Breast epithelium (tissue), 3 donors: ENCODE data around the gene C12orf56.
"Not testable (repeated sequence)": the region's sequence is repeated elsewhere in the genome, so short reads cannot be mapped to it uniquely, and the experiment has no call there.

Experiments
- POLR2AphosphoS5 ChIP-seq, 3 donors: sonication (generic); formaldehyde crosslinking; IDR thresholded peaks; one replicate each; pipeline ENCODE4 v1.6.1; 2017; ENCODE audit warnings: antibody characterized with exemption in 3 of 3
- TF ChIP-seq, protein P1 (sequence below), 3 donors: fragments of 450-650 bp; IDR thresholded peaks; one replicate each; pipeline ENCODE4 v1.5.1; 2016 to 2017; ENCODE audit warnings: antibody characterized with exemption in 3 of 3, mild to moderate bottlenecking in 3 of 3, moderate library complexity in 3 of 3

GRCh38 chr12:64361173-64361572, 29.4 kb downstream of the C12orf56 start:
- TF ChIP-seq, protein P1, sequence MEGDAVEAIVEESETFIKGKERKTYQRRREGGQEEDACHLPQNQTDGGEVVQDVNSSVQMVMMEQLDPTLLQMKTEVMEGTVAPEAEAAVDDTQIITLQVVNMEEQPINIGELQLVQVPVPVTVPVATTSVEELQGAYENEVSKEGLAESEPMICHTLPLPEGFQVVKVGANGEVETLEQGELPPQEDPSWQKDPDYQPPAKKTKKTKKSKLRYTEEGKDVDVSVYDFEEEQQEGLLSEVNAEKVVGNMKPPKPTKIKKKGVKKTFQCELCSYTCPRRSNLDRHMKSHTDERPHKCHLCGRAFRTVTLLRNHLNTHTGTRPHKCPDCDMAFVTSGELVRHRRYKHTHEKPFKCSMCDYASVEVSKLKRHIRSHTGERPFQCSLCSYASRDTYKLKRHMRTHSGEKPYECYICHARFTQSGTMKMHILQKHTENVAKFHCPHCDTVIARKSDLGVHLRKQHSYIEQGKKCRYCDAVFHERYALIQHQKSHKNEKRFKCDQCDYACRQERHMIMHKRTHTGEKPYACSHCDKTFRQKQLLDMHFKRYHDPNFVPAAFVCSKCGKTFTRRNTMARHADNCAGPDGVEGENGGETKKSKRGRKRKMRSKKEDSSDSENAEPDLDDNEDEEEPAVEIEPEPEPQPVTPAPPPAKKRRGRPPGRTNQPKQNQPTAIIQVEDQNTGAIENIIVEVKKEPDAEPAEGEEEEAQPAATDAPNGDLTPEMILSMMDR (IDR thresholded peaks at IDR 0.05) = not testable (repeated sequence)
- TF ChIP-seq POLR2AphosphoS5 (IDR thresholded peaks at IDR 0.05) = not testable (repeated sequence)
